GM06990 (cell line): Measurements from ENCODE around the gene DACT2.

Source experiments
- DNase-seq: peaks from one replicate; pipeline ENCODE4 v3.0.0-alpha.2; 2011; ENCODE audit not compliant: insufficient read length; ENCODE audit errors: extremely low read depth
- H3K27me3 ChIP-seq: replicated peaks from 2 replicates; pipeline ENCODE4 v1.6.0; 2011; ENCODE audit warnings: low read length; ENCODE audit not compliant: control insufficient read depth, insufficient read depth
- H3K36me3 ChIP-seq: 2 replicates; pipeline ENCODE4 v1.5.1; 2011; ENCODE audit warnings: low read length; ENCODE audit not compliant: control insufficient read depth, insufficient read depth
- H3K4me3 ChIP-seq: replicated peaks from 2 replicates; pipeline ENCODE4 v1.5.1; 2011; ENCODE audit warnings: low read depth, mild to moderate bottlenecking, control low read depth, low read length
- TF ChIP-seq, protein P1 (sequence below): IDR thresholded peaks from 2 replicates; pipeline ENCODE4 v1.5.1; 2011; ENCODE audit warnings: low read length, control low read depth, mild to moderate bottlenecking, inconsistent platforms; ENCODE audit not compliant: insufficient read depth, poor library complexity, severe bottlenecking

The DACT2 gene

DNA sequence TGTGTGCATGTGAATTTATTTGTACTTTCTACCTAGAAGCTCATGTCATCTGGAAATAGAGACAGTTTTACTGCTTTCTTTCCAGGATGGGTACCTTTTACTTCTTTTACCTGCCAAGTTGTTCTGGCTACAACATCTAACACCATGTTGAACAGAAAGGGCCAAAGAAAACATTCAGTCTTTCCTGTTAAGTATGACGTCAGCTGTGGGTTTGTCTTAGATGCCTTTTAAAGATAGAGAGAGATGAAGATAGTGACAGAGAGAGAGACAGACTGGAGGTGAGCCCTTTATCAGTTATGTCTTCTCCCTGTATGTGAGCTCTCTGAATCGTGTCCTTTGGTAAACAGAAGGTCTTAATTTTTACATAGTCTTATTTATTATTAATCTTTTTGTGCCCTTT, 3.4 kb upstream of the DACT2 start:
- Histone ChIP-seq H3K27me3 (no peaks in the 10 kb centered on the region), H3K36me3 (no peaks in the 10 kb centered on the region), H3K4me3 (no peak overlapping the region)
- DNase-seq: no peak
- TF ChIP-seq, protein P1, sequence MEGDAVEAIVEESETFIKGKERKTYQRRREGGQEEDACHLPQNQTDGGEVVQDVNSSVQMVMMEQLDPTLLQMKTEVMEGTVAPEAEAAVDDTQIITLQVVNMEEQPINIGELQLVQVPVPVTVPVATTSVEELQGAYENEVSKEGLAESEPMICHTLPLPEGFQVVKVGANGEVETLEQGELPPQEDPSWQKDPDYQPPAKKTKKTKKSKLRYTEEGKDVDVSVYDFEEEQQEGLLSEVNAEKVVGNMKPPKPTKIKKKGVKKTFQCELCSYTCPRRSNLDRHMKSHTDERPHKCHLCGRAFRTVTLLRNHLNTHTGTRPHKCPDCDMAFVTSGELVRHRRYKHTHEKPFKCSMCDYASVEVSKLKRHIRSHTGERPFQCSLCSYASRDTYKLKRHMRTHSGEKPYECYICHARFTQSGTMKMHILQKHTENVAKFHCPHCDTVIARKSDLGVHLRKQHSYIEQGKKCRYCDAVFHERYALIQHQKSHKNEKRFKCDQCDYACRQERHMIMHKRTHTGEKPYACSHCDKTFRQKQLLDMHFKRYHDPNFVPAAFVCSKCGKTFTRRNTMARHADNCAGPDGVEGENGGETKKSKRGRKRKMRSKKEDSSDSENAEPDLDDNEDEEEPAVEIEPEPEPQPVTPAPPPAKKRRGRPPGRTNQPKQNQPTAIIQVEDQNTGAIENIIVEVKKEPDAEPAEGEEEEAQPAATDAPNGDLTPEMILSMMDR: no peak

DNA sequence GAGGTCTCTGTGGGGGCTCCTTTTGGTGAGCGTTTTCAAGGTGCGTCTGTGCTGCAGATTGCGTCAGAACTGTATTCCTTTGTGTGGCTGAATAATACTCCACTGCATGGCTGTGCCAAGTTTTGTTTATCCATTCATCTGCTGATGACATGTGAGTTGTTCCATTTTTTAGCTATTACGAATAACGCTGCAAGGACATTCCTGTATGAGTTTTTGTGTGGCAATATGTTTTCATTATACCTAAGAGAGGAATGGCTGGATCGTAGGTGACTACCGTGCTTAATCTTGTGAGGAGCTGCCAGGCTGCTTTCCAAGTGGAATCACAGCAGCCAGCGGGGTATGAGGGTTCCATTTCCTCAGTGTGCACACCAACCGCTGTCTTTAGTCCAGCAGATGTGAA, 1.1 kb upstream of the DACT2 start:
- TF ChIP-seq, protein P1: no peak
- H3K36me3 ChIP-seq: no peaks in the 10 kb centered on the region
- H3K27me3 ChIP-seq: no peaks in the 10 kb centered on the region
- no peak for DNase-seq
- no peak overlapping the region for H3K4me3 ChIP-seq

DNA sequence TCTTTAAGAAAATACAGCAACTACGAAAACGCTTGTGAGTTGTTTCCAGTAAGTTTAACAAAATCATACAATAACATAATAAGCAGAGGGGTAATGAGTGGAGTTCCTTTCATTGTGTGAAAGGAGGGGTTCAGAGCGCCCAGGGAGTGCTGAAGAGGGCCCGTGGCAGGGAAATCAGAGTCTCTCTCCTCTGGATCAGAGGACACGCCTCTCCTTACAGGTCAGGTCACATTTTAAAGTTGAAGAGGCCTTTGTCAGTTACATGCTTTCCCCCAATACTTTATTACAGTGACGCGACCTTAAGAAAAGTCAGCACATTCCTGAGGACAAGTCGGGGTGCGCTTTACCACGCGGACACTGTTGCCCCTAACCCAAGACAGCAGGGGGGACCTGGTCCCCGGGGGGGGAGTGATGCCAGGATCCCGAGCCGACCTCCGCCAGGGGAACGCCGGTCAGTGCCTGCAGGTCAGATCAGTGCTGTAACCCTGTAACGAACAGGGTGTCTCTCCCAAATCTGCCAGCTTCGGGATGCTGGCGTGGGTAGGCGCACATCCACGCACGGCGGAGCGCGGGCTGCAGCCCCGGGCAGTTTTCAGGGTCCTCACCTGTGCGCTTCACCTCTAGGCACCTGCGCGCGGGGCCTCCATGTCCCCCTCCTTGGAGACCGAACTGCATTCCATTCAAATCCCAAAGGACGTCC, 848 bp downstream of the DACT2 start:
- no peaks in the 10 kb centered on the region for H3K36me3 ChIP-seq
- TF ChIP-seq, protein P1: no peak
- no peaks in the 10 kb centered on the region for H3K27me3 ChIP-seq
- H3K4me3 ChIP-seq: no peak overlapping the region
- no peak for DNase-seq

DNA sequence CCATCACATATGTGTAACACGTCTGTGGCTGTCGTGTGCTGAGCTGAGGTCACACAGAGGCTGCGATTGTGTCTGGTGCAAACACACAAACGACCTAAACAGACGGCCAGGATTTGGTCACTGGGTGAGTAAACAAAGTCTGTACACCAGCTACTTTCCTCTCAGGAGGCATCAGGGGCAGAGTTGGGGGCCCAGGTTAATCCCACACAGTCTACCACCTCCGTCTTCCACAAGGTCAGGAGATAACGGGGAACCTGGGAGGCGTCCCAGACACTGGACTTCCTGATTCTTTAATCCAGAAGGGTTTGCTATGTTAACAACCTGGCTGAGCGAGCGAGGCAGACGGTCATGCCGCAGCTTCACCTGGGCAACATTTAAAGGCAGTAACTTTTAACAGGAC, 1.5 kb downstream of the DACT2 start:
- no peaks in the 10 kb centered on the region for H3K27me3 ChIP-seq
- TF ChIP-seq, protein P1: no peak
- H3K36me3 ChIP-seq: no peaks in the 10 kb centered on the region
- no peak overlapping the region for H3K4me3 ChIP-seq
- no peak for DNase-seq

DNA sequence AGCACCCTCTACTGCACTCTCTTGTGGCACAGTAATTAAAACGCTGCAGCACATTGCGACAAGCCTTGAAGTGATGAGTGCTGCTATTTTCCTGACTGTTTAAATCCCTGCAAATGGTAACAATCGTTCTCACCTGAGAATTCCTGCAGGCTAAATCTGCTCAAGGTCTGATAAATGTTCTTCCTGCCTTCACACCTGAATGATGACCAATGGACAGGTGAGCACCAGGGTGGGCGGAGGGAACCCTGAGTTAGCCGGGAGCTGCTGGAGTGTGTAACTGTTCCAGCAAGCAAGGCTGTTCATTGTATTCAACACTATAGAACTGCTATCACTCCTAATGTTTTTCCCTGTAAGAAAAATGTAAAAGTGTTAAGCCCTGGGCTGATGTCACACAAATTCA, 4.0 kb downstream of the DACT2 start:
- Histone ChIP-seq H3K27me3 (no peaks in the 10 kb centered on the region), H3K36me3 (no peaks in the 10 kb centered on the region), H3K4me3 (no peak overlapping the region)
- no peak for DNase-seq
- TF ChIP-seq, protein P1: no peak

DNA sequence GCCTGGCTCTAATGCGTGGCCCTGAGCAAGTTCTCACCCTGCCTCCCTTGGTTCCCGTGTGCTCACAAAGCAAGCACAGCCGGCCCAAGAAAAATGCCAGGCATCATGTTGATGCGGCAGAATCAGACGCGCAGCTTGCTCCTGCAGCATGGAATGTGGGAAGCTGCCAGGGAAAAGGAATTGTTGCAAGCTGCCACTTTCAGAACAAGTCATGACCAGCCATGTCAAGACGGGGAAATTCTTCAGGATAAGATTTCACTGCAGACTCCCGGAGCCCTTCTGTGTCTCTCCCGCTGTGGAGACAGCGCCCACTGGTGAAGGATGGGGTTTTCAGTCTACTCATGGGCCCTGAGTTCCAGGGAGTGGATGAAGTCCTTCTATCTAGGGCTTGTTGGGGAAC, 4.6 kb downstream of the DACT2 start:
- H3K27me3 ChIP-seq: no peaks in the 10 kb centered on the region
- TF ChIP-seq, protein P1: no peak
- DNase-seq: no peak

More for the DNA sequence above, 4.6 kb downstream of the DACT2 start:
- H3K4me3 ChIP-seq: no peak overlapping the region
- H3K36me3 ChIP-seq: no peaks in the 10 kb centered on the region
